ENCODE measurements around the gene RAB20.

RAB20 gene

GRCh38 chr13:110529522-110530311, 31.8 kb downstream of the RAB20 start:
- no peak for DNase-seq (ENCODE audit: low spot score)

- DNase-seq (ENCODE audit: low spot score), result no peak
These were observed 32.6 kb downstream of the RAB20 start for GRCh38 chr13:110528911-110529310.

- no peak for DNase-seq (ENCODE audit: low spot score)
These were observed 33.2 kb downstream of the RAB20 start for GRCh38 chr13:110528371-110528770.

DNA sequence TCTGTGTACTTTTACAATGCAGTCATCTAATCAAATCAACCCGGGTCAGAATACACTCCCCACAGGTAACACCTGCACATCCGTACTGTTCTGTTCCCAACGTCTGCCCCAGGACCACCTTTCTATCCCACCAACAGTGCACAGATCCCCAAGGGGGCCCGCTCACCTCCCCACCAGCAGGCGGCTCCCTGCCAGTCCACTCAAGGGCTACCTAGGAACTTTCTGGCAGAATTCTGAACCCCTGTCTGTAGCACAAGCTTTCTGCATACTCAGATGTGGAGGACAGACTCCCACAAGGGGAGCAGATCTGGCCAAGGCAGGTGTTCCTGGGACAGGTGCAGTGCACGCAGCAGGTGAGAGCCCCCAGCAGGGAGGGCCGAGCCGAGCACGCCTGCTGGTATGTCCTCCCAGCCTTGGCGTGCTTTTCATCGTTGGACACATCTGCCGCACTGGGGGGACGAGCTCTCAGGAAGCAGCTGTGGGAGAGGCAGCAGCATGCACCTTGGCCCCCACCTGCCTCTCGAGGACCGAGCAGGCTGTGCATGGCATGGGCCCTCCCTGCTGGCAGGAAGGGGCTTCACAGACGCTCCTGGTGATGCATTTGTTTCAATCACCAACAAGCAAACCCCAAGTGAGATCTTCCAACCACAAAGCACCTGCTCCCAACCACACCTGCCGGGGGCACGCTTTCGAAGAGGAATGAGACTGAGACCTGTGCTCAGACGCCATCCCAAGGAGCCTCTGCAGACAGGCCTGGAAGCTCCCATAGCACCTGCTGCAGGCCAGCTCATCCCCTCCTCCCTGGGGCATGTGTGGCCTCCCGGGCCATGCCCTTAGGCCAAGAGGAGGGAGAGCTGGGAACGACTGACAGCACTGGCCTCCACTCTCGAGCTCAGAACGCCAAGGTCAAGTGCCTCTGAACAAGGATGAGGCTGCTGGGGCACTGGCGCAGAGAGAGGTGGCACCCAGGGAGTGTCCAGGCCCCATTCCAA, 35.9 kb downstream of the RAB20 start:
- DNase-seq (ENCODE audit: low spot score), result no peak

GRCh38 chr13:110524541-110525257, 36.8 kb downstream of the RAB20 start:
- peak; percentile 21 for DNase-seq (ENCODE audit: low spot score)

DNA sequence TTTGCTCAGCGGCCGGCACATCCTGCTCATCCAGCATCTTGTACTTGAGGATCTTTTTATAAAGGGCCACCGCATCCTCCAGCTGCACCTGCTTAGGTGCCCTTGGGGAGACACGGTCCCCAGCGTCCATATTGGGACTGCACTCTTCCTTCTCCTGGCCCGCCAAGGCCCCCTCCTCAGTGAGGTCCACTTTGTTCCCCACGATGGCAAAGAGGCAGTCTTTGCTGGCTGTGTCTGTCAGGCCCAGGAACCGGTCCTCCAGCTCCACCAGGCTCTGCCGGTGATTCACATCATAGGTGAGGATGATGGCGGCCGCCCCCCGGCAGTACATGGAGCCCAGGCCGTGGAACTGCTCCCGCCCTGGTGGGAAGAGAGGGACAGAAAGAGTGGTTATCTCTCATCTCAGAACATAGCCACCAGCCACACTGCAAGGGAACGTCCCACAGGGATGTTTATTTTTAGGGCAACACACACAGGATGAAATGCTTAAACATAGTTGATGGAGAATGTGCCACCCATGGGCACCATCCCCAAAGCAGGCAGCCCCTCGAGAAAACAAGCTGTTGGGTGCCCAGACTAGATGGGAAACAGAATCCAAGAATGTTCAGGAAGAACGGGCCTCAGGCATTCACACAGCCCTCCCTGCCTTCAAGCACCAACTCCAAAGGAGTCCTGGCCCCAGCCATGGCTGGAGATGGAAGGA, 37.5 kb downstream of the RAB20 start:
- DNase-seq (ENCODE audit: low spot score), result no peak

- DNase-seq (ENCODE audit: low spot score), result no peak
These were observed 38.3 kb downstream of the RAB20 start for GRCh38 chr13:110523180-110523579.

DNA sequence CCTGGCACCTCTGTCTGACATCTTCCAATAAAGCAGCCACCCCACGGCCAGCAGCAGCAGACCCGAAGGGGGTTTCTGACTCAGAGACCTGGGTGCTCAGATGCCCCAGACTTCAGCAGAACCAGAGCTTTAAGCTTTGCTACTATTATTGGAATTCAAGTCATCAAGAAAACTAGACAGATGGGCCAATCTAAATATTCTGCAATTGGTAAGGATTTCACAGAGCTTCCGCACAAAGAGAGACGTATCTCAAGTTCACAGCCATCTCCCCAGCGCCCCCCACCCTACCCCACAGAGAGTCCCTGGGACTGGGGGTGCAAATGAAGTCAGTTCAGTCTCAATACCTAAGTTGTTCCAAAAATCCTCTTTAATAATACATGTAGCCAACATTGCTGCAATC, 38.8 kb downstream of the RAB20 start:
- DNase-seq (ENCODE audit: low spot score), result no peak

DNA sequence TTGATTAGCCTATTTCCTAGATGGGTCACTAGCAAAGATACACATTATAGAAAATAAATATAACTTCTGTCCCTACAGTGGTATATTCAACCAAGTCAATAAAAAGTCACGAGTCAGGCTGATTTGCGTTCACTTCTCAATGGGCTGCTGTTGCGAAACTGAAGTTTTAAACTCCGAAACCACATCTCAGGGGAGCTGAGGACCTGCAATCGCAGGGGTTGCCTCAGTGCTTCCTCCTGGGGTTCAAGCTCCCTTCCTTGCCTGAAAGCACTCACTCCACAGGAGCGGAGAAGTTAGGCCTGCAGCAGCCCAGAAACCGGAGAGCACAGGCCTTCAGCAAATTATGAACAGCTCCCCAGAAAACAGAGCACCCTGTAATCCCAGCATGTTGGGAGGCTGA, 39.6 kb downstream of the RAB20 start:
- no peak for DNase-seq (ENCODE audit: low spot score)

DNA sequence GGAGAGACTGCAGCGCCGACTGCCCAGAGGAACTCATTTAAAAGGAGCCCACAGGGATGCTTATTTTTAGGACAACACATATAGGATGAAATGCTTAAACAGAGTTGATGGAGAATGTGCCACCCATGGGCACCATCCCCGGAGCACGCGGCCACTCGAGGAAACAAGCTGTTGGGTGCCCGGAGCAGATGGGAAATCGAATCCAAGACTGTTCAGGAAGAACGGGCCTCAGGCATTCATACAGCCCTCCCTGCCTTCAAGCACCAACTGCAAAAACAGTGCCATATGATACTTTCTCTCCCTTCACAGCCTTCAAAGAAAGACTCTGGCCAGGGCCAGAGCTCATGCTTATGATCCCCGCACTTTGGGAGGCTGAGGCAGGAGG, 40.2 kb downstream of the RAB20 start:
- DNase-seq (ENCODE audit: low spot score), result no peak

DNA sequence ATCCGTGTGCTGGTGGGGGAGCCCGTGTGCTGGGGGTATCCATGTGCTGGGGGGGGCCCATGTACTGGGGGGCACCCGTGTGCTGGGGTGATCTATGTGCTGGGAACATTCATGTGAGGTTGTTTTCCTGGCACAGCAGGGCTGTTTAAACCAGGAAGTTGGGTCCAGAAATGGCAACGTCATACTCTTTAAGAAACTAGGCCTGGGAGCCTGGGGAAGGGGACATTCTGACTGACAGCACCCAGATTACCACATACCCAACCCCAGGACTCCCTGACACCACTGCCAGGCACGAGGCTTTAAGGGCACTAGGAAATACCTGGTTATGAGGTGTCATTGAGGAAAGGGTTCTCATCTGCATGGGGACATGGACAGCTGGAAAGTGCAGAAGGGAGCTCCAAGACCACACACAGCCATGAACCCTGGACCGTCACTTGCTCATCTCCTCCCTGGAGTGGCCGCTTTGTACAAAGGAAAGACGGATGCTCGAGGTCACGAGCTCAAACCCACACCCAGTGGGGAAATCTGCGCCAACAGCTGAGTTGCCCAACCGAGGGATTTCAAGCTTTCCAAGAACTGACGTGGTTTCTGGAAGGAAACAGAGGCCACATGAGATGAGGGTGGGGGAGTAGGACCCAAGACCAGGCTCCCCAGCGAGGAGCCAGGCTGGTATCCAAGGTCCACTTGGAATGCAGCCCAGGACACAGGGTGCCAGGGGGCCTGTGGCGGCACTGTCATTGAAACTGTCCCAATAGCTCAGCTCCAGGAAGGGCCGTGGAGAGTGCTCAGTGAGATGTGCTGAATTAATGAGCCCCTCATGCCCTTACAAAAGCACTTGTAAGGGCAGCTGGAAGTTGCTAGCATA, 40.9 kb downstream of the RAB20 start:
- DNase-seq (ENCODE audit: low spot score), result peak; percentile 11

- no peak for DNase-seq (ENCODE audit: low spot score)
These were observed 42.0 kb downstream of the RAB20 start for GRCh38 chr13:110519506-110519905.

GRCh38 chr13:110519046-110519445, 42.5 kb downstream of the RAB20 start:
- DNase-seq (ENCODE audit: low spot score), result no peak

- no peak for DNase-seq (ENCODE audit: low spot score)
These were observed 43.0 kb downstream of the RAB20 start for GRCh38 chr13:110518571-110518970.

DNA sequence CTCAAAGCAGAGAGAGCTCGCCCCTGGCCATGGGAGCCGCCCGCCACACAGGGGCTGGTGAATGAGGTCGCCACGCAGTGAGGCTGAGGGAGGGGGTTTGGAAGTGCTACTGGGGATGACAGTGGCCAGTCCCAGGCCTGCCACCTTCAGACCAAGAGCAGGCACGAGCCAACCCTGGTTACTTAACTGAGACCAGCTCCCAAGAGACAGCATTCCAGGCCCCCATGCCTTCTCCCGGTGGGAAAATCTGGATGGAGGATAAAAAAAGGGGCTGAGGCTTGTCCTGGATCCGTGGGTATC, 43.3 kb downstream of the RAB20 start:
- DNase-seq (ENCODE audit: low spot score), result no peak

DNA sequence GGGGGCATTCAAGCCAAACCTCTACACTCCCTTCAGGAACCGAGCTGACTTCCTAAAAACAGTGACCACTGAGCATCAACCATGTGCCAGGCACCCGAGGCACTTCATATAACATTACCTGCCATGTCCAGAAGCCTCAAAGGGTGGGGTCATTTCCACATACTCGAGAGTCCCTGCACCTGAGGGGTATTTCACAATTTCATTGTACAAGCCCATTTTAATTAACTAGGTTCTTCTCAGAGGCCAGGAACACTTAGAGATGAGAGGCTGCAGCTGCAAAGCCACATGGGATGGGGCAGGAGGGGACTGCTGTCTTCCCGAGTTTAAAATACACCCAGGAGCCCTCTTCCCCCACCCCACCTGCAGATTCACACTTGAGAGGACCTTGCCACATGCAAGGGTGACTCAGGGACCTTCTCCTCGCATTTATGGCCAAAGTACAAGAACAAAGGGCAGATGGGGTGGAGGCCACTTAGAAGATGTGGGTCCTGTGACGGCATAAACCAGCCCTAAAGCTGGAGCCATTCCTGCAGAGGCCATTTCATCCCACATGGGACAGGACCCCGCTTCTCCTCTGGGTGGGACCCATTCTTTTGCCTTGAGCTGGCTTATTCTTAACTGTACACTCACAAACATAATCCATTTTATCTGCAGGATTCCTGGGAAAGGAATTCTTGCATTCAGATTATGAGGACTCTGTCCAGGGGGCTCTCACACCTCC, 43.9 kb downstream of the RAB20 start:
- DNase-seq (ENCODE audit: low spot score), result no peak

- DNase-seq (ENCODE audit: low spot score), result no peak
These were observed 45.0 kb downstream of the RAB20 start for GRCh38 chr13:110516500-110516899.

DNA sequence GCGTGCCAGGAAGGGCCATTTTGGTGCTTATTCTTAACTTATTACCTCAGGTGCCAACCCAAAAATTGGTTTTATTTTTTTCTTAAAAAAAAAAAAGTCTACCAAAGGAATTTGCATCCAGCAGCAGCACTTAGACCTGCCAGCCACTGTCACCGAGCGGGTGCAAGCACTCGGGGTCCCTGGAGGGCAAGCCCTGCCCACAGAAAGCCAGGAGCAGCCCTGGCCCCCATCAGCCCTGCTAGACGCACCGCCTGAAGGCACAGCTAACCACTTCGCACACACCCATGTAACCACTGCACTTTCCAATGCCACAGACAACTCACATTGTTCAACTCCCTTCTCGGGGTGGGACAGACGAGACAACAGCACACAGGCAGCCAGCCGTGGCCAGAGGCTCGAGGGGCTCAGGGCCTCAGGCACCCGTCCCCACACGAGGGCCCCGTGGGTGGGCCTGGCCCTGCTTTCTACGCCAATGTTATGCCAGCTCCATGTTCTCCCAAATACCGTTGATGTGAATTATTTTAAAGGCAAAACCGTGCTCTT, 49.3 kb downstream of the RAB20 start:
- DNase-seq (ENCODE audit: low spot score), result no peak

DNA sequence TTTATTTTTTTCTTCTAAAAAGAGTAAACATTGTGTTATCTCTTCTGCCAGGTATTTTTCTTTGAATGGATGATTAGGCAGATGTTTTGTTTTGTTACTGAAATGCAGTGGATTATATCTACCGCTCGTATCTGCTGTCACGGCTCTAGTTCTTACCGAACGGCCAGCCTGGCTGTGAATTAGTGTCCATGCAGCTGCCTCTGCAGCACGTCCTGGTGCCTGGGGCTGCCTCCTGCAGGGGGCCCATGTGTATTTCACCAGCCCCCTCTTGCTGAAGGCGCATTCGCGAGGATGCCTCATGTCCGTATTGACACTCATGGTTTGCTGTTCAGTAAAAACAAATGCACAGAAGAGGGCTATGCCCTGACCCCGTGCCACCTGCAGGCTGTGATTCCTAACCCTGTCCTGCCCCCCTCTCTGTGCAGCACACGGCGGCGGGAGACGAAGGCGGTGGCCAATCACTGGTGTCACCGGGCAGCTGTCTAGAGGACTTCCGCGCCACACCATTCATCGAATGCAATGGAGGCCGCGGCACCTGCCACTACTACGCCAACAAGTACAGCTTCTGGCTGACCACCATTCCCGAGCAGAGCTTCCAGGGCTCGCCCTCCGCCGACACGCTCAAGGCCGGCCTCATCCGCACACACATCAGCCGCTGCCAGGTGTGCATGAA, 49.9 kb downstream of the RAB20 start:
- DNase-seq (ENCODE audit: low spot score), result no peak
